IPS-15b (cell line): Measurements from ENCODE around the gene POT1.

ENCODE experiments used
- H3K27me3 ChIP-seq: one replicate; pipeline ENCODE4 v1.6.1; 2013; ENCODE audit warnings: low read length; ENCODE audit not compliant: control insufficient read depth, insufficient read depth
- H3K36me3 ChIP-seq: one replicate; pipeline ENCODE4 v1.6.1; 2013; ENCODE audit warnings: low read length; ENCODE audit not compliant: control insufficient read depth, insufficient read depth
- H3K4me1 ChIP-seq: one replicate; pipeline ENCODE4 v1.6.1; 2013; ENCODE audit warnings: mild to moderate bottlenecking, low read length; ENCODE audit not compliant: control insufficient read depth, insufficient read depth
- H3K4me3 ChIP-seq: one replicate; pipeline ENCODE4 v1.5.1; 2013; ENCODE audit warnings: low read depth, low read length
- H3K9ac ChIP-seq: one replicate; pipeline ENCODE4 v1.6.1; 2013; ENCODE audit warnings: low read depth, mild to moderate bottlenecking, low read length
- H3K9me3 ChIP-seq: one replicate; pipeline ENCODE4 v1.6.1; 2013; ENCODE audit warnings: mild to moderate bottlenecking, low read length; ENCODE audit not compliant: control insufficient read depth, insufficient read depth

POT1 gene

GRCh38 chr7:124843336-124843735 lies 86.3 kb downstream of the POT1 start:
- no peaks in the 10 kb centered on the region for H3K27me3 ChIP-seq
- no peak overlapping the region for H3K9ac ChIP-seq
- peaks cover 4% of the 10 kb centered on the region for H3K4me1 ChIP-seq
- no peak overlapping the region for H3K4me3 ChIP-seq
- H3K36me3 ChIP-seq: no peaks in the 10 kb centered on the region
- H3K9me3 ChIP-seq: no peaks in the 10 kb centered on the region

GRCh38 chr7:124840435-124840834 lies 89.2 kb downstream of the POT1 start:
- Histone ChIP-seq H3K4me1 (peaks cover 4% of the 10 kb centered on the region), H3K9ac (no peak overlapping the region), H3K36me3 (no peaks in the 10 kb centered on the region), H3K9me3 (no peaks in the 10 kb centered on the region), H3K27me3 (no peaks in the 10 kb centered on the region), H3K4me3 (no peak overlapping the region)

DNA sequence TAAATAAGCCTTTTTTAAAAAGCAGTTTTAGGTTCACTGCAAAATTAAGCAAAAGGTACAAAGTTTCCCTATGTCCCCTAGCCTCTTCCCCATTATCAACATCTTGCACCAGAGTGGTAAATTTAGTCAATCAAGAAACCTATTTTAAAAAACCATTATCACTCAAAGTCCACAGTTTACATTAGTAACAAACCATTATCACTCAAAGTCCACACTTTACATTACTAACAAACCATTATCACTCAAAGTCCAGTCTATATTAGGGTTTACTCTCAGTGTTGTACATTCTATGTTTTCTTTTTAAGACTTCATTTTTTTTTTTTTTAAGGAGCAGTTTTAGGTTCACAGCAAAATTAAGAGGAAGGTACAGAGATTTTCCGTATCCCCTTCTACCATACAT lies 89.9 kb downstream of the POT1 start:
- H3K9ac ChIP-seq: no peak overlapping the region
- no peaks in the 10 kb centered on the region for H3K9me3 ChIP-seq
- H3K27me3 ChIP-seq: no peaks in the 10 kb centered on the region
- peaks cover 4% of the 10 kb centered on the region for H3K4me1 ChIP-seq
- no peak overlapping the region for H3K4me3 ChIP-seq
- no peaks in the 10 kb centered on the region for H3K36me3 ChIP-seq

GRCh38 chr7:124836173-124836572 lies 93.5 kb downstream of the POT1 start:
- Histone ChIP-seq H3K27me3 (no peaks in the 10 kb centered on the region), H3K4me3 (no peak overlapping the region), H3K9ac (no peak overlapping the region), H3K9me3 (no peaks in the 10 kb centered on the region), H3K4me1 (peaks cover 4% of the 10 kb centered on the region), H3K36me3 (no peaks in the 10 kb centered on the region)

- Histone ChIP-seq H3K27me3 (no peaks in the 10 kb centered on the region), H3K36me3 (no peaks in the 10 kb centered on the region), H3K4me1 (no peaks in the 10 kb centered on the region), H3K9ac (no peak overlapping the region), H3K9me3 (no peaks in the 10 kb centered on the region), H3K4me3 (no peak overlapping the region)
Measured at GRCh38 chr7:124818807-124819206, 110.8 kb downstream of the POT1 start.

DNA sequence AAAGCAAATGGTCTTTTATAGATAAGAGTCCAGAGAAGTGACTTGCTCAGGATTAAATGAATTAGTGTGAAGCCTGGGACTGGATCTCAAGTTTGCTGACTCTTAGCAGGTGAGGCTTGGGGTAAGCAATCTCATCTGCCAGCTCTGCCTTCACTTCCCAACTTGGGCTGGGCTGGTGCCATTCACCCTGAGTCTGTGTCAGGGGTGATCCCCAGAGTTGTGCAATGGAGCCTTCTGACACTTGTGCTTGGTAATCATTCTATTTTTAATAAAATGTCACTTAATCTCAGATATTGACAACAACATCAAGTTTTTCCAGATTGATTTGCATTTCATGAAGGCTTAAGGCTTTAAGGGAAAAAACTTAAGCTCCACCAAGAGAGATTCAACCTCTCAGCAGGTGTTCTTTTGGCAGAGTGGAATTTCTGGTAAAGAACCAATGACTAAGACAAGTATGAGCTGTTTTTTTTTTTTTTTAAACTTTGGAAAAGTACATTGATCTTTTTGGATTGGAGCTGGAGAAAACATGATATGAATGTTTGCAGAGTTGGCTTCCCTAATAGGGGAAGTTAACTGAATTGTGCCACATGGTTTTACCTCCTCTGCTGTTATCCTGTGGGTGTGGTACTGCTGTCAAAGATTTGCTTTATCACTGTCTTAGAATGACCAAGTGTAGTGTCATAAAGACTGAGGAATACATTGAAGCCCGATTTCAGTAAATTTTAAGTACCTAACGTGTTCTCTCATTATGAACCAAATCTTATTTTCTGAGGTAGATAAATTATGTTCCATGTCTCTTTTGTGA lies 115.4 kb downstream of the POT1 start:
- no peak overlapping the region for H3K4me3 ChIP-seq
- H3K36me3 ChIP-seq: no peaks in the 10 kb centered on the region
- H3K27me3 ChIP-seq: no peaks in the 10 kb centered on the region
- no peaks in the 10 kb centered on the region for H3K9me3 ChIP-seq
- H3K9ac ChIP-seq: no peak overlapping the region
- peaks cover 7% of the 10 kb centered on the region for H3K4me1 ChIP-seq

- H3K9me3 ChIP-seq: no peaks in the 10 kb centered on the region
- no peak overlapping the region for H3K9ac ChIP-seq
- no peak overlapping the region for H3K4me3 ChIP-seq
- no peaks in the 10 kb centered on the region for H3K27me3 ChIP-seq
- peaks cover 11% of the 10 kb centered on the region for H3K4me1 ChIP-seq
- no peaks in the 10 kb centered on the region for H3K36me3 ChIP-seq
Measured at GRCh38 chr7:124812764-124813163, 116.9 kb downstream of the POT1 start.

GRCh38 chr7:124811341-124811740 lies 118.3 kb downstream of the POT1 start:
- H3K4me1 ChIP-seq: peaks cover 11% of the 10 kb centered on the region
- H3K9ac ChIP-seq: no peak overlapping the region
- H3K27me3 ChIP-seq: no peaks in the 10 kb centered on the region
- H3K9me3 ChIP-seq: no peaks in the 10 kb centered on the region
- no peaks in the 10 kb centered on the region for H3K36me3 ChIP-seq
- no peak overlapping the region for H3K4me3 ChIP-seq

- Histone ChIP-seq H3K9me3 (no peaks in the 10 kb centered on the region), H3K36me3 (no peaks in the 10 kb centered on the region), H3K4me1 (peaks cover 13% of the 10 kb centered on the region), H3K27me3 (no peaks in the 10 kb centered on the region), H3K9ac (no peak overlapping the region), H3K4me3 (no peak overlapping the region)
Measured at GRCh38 chr7:124810605-124811004, 119.0 kb downstream of the POT1 start.

GRCh38 chr7:124808206-124808605 lies 121.4 kb downstream of the POT1 start:
- Histone ChIP-seq H3K4me1 (peaks cover 17% of the 10 kb centered on the region), H3K4me3 (no peak overlapping the region), H3K9ac (no peak overlapping the region), H3K9me3 (no peaks in the 10 kb centered on the region), H3K36me3 (no peaks in the 10 kb centered on the region), H3K27me3 (no peaks in the 10 kb centered on the region)

GRCh38 chr7:124801330-124801895 lies 128.2 kb downstream of the POT1 start:
- H3K36me3 ChIP-seq: no peaks in the 10 kb centered on the region
- no peaks in the 10 kb centered on the region for H3K27me3 ChIP-seq
- no peaks in the 10 kb centered on the region for H3K9me3 ChIP-seq
- peaks cover 6% of the 10 kb centered on the region for H3K4me1 ChIP-seq
- H3K4me3 ChIP-seq: no peak overlapping the region
- H3K9ac ChIP-seq: no peak overlapping the region

DNA sequence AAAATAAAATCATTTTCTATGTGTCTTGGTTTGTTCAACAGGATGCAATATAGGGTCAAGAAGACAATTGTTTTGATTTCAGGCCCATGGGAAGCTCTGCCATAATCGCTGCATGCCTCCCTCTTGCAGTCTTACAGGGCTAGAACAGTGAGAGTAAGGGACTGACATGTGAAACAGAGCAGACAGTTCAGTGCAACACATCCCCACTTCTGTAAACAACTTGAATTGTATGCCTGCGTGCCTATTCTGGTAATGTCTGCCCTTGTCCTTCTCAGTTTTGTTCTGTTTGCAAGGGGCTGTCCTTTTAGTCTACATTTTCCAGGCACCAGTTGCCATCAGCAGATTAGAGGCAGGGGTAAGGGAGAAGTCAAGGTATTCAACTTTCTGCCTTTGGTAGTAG lies 129.2 kb downstream of the POT1 start:
- H3K9me3 ChIP-seq: no peaks in the 10 kb centered on the region
- H3K9ac ChIP-seq: no peak overlapping the region
- H3K4me3 ChIP-seq: no peak overlapping the region
- no peaks in the 10 kb centered on the region for H3K36me3 ChIP-seq
- H3K27me3 ChIP-seq: no peaks in the 10 kb centered on the region
- peaks cover 2% of the 10 kb centered on the region for H3K4me1 ChIP-seq
